GM12878 (cell line): ENCODE data around the gene DPP3. TPM values are rescaled to one million over a fixed set of nuclear protein-coding genes. Genes with fewer than 3 reads are reported as not detected.

Experiments used
- ATAC-seq: fragments of 200-7000 bp; cut with Tn5 transposase; 3 replicates; pipeline ENCODE4 v1.9.1; 2020; ENCODE audit warnings: mild to moderate bottlenecking, moderate library complexity
- BruUV-seq: library from RNA; stranded (reverse); fragments of 400-500 nt; replicated peaks from 2 replicates; lab custom pipeline; 2021; lab: Mats Ljungman, UMichigan
- CTCF ChIA-PET: fragments of 300-600 bp; sonication (Branson Sonifier 250); formaldehyde crosslinking; extraction: SDS; loops from one replicate; lab custom pipeline; 2021; ENCODE audit warnings: inconsistent platforms; lab: Yijun Ruan, JAX
- POLR2A ChIA-PET: fragments of 350-600 bp; formaldehyde crosslinking; extraction: SDS; loops from one replicate; lab custom pipeline; 2021; ENCODE audit warnings: inconsistent platforms; lab: Charles Lee
- RAD21 ChIA-PET: fragments of 300-600 bp; sonication (Branson Sonifier 250); formaldehyde crosslinking; loops from one replicate; lab custom pipeline; 2023; ENCODE audit warnings: antibody characterized with exemption; ENCODE audit not compliant: unreplicated experiment; lab: Charles Lee
- SMC1A ChIA-PET: fragments of 300-600 bp; sonication (Branson Sonifier 250); formaldehyde crosslinking; loops from one replicate; lab custom pipeline; 2023; ENCODE audit not compliant: unreplicated experiment, uncharacterized antibody; lab: Charles Lee
- DNase-seq: peaks from one replicate; pipeline ENCODE4 v3.0.0-alpha.2; 2011; ENCODE audit warnings: low read depth, low spot score
- FAIRE-seq: peaks from 3 replicates; lab custom pipeline; 2011; peaks lifted over from hg19 to GRCh38; lab: Jason Lieb, UNC
- H2AFZ ChIP-seq: 2 replicates; pipeline ENCODE4 v1.6.0; 2011; ENCODE audit warnings: low read depth, low read length, control low read depth; ENCODE audit not compliant: control insufficient read depth
- H3K27ac ChIP-seq: 2 replicates; pipeline ENCODE4 v1.5.1; 2011; ENCODE audit warnings: control low read depth; ENCODE audit not compliant: control insufficient read depth, insufficient read depth
- H3K27me3 ChIP-seq, 2 experiments: replicated peaks in 1 of 2; 2 replicates each; pipeline versions ENCODE4 v1.6.0 to v1.6.1; 2011; ENCODE audit warnings: low read length in 1 of 2; ENCODE audit not compliant: control insufficient read depth in 2 of 2, insufficient read depth in 2 of 2
- H3K36me3 ChIP-seq, 2 experiments: 2 replicates each; pipeline ENCODE4 v1.5.1; 2011; ENCODE audit warnings: low read length in 1 of 2; ENCODE audit not compliant: control insufficient read depth in 2 of 2, insufficient read depth in 2 of 2
- H3K4me1 ChIP-seq: 2 replicates; pipeline ENCODE4 v1.6.1; 2011; ENCODE audit warnings: mild to moderate bottlenecking, low read length, moderate library complexity, mixed read lengths; ENCODE audit not compliant: control insufficient read depth, insufficient read depth
- H3K4me2 ChIP-seq: 2 replicates; pipeline ENCODE4 v1.6.0; 2011; ENCODE audit warnings: control low read depth; ENCODE audit not compliant: control insufficient read depth, insufficient read depth
- H3K4me3 ChIP-seq: fragments of 200-600 bp; sonication (generic); 2 replicates; pipeline ENCODE4 v1.5.1; 2016
- H3K79me2 ChIP-seq: 2 replicates; pipeline ENCODE4 v1.6.0; 2011; ENCODE audit warnings: low read length; ENCODE audit not compliant: control insufficient read depth, insufficient read depth
- H3K9ac ChIP-seq: 2 replicates; pipeline ENCODE4 v1.8.0; 2011; ENCODE audit warnings: low read length, control low read depth, mixed read lengths; ENCODE audit not compliant: control insufficient read depth, insufficient read depth
- H3K9me3 ChIP-seq: replicated peaks from 3 replicates; pipeline ENCODE4 v1.5.1; 2011; ENCODE audit warnings: mild to moderate bottlenecking, low read length; ENCODE audit not compliant: control insufficient read depth, insufficient read depth
- H4K20me1 ChIP-seq: 2 replicates; pipeline ENCODE4 v1.6.0; 2011; ENCODE audit not compliant: control insufficient read depth, insufficient read depth
- ATF2 ChIP-seq: IDR thresholded peaks from 2 replicates; pipeline ENCODE4 v1.6.1; 2012; ENCODE audit warnings: low read length, inconsistent platforms
- CHD4 ChIP-seq: fragments of 200-600 bp; sonication (generic); IDR thresholded peaks from 2 replicates; pipeline ENCODE4 v1.6.1; 2016; ENCODE audit warnings: mild to moderate bottlenecking
- CREB1 ChIP-seq: IDR thresholded peaks from 2 replicates; pipeline ENCODE4 v1.6.1; 2012; ENCODE audit warnings: low read depth, mild to moderate bottlenecking, inconsistent platforms
- CREM ChIP-seq: IDR thresholded peaks from 2 replicates; pipeline ENCODE4 v1.6.1; 2014; ENCODE audit warnings: antibody characterized with exemption, low read depth
- EP300 ChIP-seq, 2 experiments: fragments of 150-350 bp in 1 of 2; IDR thresholded peaks; 2 replicates each; pipeline ENCODE4 v1.6.1; 2011 to 2012; ENCODE audit warnings: low read depth in 2 of 2, low read length in 2 of 2, borderline replicate concordance in 1 of 2, improper control_type of control experiment in 1 of 2, inconsistent platforms in 1 of 2; ENCODE audit not compliant: control insufficient read depth in 1 of 2
- GATAD2B ChIP-seq: fragments of 450-650 bp; conservative IDR thresholded peaks from 2 replicates; pipeline ENCODE4 v1.6.1; 2017; ENCODE audit warnings: low read depth, mild to moderate bottlenecking, moderate library complexity
- MYB ChIP-seq: fragments of 150-350 bp; IDR thresholded peaks from 2 replicates; pipeline ENCODE4 v1.6.1; 2014; ENCODE audit warnings: mild to moderate bottlenecking, low read depth, low read length, borderline replicate concordance
- NBN ChIP-seq: fragments of 450-650 bp; IDR thresholded peaks from 2 replicates; pipeline ENCODE4 v1.6.1; 2016
- POLR2AphosphoS2 ChIP-seq: IDR thresholded peaks from 2 replicates; pipeline ENCODE4 v1.6.1; 2011; ENCODE audit warnings: low read depth, mild to moderate bottlenecking, low read length, improper control_type of control experiment, moderate library complexity
- POU2F2 ChIP-seq: IDR thresholded peaks from 3 replicates; pipeline ENCODE4 v1.6.1; 2011; ENCODE audit warnings: low read depth, mild to moderate bottlenecking, low read length, borderline replicate concordance
- RELB ChIP-seq: fragments of 450-650 bp; IDR thresholded peaks from 2 replicates; pipeline ENCODE4 v1.6.1; 2017; ENCODE audit warnings: low read depth, mild to moderate bottlenecking, moderate library complexity
- SPI1 ChIP-seq: IDR thresholded peaks from 2 replicates; pipeline ENCODE4 v1.6.1; 2011; ENCODE audit warnings: low read depth, mild to moderate bottlenecking, low read length, moderate library complexity, borderline replicate concordance; ENCODE audit not compliant: insufficient read depth
- TCF7 ChIP-seq: IDR thresholded peaks from 2 replicates; pipeline ENCODE4 v1.6.1; 2014; ENCODE audit warnings: antibody characterized with exemption, borderline replicate concordance
- USF2 ChIP-seq: IDR thresholded peaks from 2 replicates; pipeline ENCODE4 v1.6.1; 2011; ENCODE audit warnings: low read depth, low read length, improper control_type of control experiment, borderline replicate concordance
- ZNF384 ChIP-seq: IDR thresholded peaks from 2 replicates; pipeline ENCODE4 v1.6.1; 2012; ENCODE audit warnings: low read depth, mild to moderate bottlenecking, low read length, improper control_type of control experiment, borderline replicate concordance
- WGBS: methylation state at CpG from one replicate; pipeline ENCODE4 v1.1.6; 2016; ENCODE audit warnings: low lambda C conversion rate; ENCODE audit not compliant: insufficient replicate concordance, insufficient coverage; ENCODE audit errors: missing lambda C conversion rate; 5-methylcytosine and 5-hydroxymethylcytosine counted together
- in situ Hi-C: fragments of 300-500 bp; cut with MboI; formaldehyde crosslinking; loops from 9 replicates; pipeline ENCODE4 v1.14.3; 2018; ENCODE audit warnings: mixed read lengths
- intact Hi-C: fragments of 100-400 bp; cut with micrococcal nuclease; formaldehyde crosslinking; loops from one replicate; pipeline ENCODE4 v1.14.2; 2022; ENCODE audit not compliant: unreplicated experiment
- polyA plus RNA-seq, 11 experiments: library from polyadenylated mRNA; depleted of rRNA in 4 of 11; unstranded in 6 of 11; stranded (reverse) in 5 of 11; fragments of >200 nt; fragmentation: Nextera tagmentation in 4 of 11; fragmentation: Illumina TruSeq in 1 of 11; extraction: Ambion mirVana in 4 of 11; extraction: Trizol in 1 of 11; gene quantifications; 1 replicate in 1 of 11; 2 replicates in 10 of 11; pipeline versions ENCODE4 v1.2.1 to v1.2.3, GENCODE V29; 2011 to 2016; ENCODE audit warnings: inconsistent platforms in 2 of 11, missing spikeins in 2 of 11, low read depth in 1 of 11
- total RNA-seq, 4 experiments: library from RNA; depleted of rRNA in 3 of 4; stranded (reverse); fragments of >200 nt in 3 of 4; fragmentation: Illumina TruSeq in 1 of 4; extraction: Trizol in 1 of 4; gene quantifications; 2 replicates each; pipeline versions ENCODE4 v1.2.1 to v1.2.3, GENCODE V29; 2013 to 2021
- TF ChIP-seq, protein P1 (sequence below): IDR thresholded peaks from 2 replicates; pipeline ENCODE4 v1.6.1; 2011; ENCODE audit warnings: borderline replicate concordance, low read depth, mild to moderate bottlenecking, moderate library complexity, low read length; ENCODE audit not compliant: insufficient read depth, poor library complexity, severe bottlenecking
- TF ChIP-seq, protein P2 (sequence below): IDR thresholded peaks from 2 replicates; pipeline ENCODE4 v1.6.1; 2011; ENCODE audit warnings: low read depth, mild to moderate bottlenecking, low read length, moderate library complexity, borderline replicate concordance; ENCODE audit errors: extremely low read depth

The DPP3 gene
- total and polyA plus RNA-seq, 10 of the 15 experiments (the other 5 are each of a cell fraction or from before 2014, with no cell fraction given): 6.0 to 117 (median 78.1) TPM

- TF ChIP-seq USF2 (no peak), SPI1 (no peak), POU2F2 (no peak), GATAD2B (no peak)
- TF ChIP-seq, protein P1, sequence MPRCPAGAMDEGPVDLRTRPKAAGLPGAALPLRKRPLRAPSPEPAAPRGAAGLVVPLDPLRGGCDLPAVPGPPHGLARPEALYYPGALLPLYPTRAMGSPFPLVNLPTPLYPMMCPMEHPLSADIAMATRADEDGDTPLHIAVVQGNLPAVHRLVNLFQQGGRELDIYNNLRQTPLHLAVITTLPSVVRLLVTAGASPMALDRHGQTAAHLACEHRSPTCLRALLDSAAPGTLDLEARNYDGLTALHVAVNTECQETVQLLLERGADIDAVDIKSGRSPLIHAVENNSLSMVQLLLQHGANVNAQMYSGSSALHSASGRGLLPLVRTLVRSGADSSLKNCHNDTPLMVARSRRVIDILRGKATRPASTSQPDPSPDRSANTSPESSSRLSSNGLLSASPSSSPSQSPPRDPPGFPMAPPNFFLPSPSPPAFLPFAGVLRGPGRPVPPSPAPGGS: no peak
Observed at GRCh38 chr11:66524304-66525040, 44.2 kb downstream of the DPP3 start (continued).

DNA sequence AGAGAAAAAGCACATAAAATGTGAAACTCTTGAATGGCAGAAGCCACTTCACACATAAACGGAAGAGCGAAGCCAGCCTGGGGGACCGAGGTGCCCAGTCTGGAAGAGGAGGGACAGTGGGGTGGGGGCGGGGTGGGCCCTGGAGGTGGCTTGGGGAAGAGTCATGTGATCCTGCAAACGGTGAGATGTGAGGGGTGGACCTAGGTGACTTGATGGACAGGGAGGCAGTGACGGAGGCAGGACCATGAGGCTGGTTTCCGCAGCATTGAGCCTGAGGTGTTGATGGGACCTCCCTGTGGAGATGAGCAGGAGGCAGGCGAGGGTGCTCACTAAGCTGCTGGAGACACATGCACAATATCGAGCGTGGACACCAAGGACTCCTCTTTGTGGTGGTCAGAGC lies 48.8 kb downstream of the DPP3 start:
- BruUV-seq: no TSS peak
- intact Hi-C loops: no loop called here
- TF ChIP-seq NBN: no peak
- TF ChIP-seq ZNF384: no peak
- TF ChIP-seq, protein P2, sequence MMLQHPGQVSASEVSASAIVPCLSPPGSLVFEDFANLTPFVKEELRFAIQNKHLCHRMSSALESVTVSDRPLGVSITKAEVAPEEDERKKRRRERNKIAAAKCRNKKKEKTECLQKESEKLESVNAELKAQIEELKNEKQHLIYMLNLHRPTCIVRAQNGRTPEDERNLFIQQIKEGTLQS: no peak
- TF ChIP-seq EP300 (IDR thresholded peaks at IDR 0.05; ENCODE audit: borderline replicate concordance in 1 of 2, control insufficient read depth in 1 of 2, low read depth in 2 of 2, low read length in 2 of 2): no peak
- TF ChIP-seq ATF2: no peak
- no peak for TF ChIP-seq RELB
- no peak for TF ChIP-seq CREM
- no peak for TF ChIP-seq CHD4
- TF ChIP-seq POLR2AphosphoS2: no peak
- no peak for TF ChIP-seq CREB1
- TF ChIP-seq TCF7: no peak
- TF ChIP-seq MYB: no peak

More for the DNA sequence above, 48.8 kb downstream of the DPP3 start:
- H3K4me2 ChIP-seq: no peak overlapping the region
- 73% methylated on average over 9 of the region's 10 CpGs for WGBS
- in situ Hi-C loops: no loop called here
- POLR2A ChIA-PET: no interaction called here
- no peak overlapping the region for H2AFZ ChIP-seq
- no peaks in the 10 kb centered on the region for H3K4me1 ChIP-seq
- CTCF ChIA-PET: no interaction called here
- SMC1A ChIA-PET: no interaction called here
- DNase-seq: no peak
- RAD21 ChIA-PET: no interaction called here
- H3K79me2 ChIP-seq: no peaks in the 10 kb centered on the region
- H3K4me3 ChIP-seq: no peak overlapping the region
- H4K20me1 ChIP-seq: no peaks in the 10 kb centered on the region
- no peaks in the 10 kb centered on the region for H3K9me3 ChIP-seq
- no peak for FAIRE-seq
- no peak overlapping the region for H3K27ac ChIP-seq
- no peaks in the 10 kb centered on the region for H3K36me3 ChIP-seq
- ATAC-seq: no peak
- H3K9ac ChIP-seq: no peak overlapping the region
- no peaks in the 10 kb centered on the region for H3K27me3 ChIP-seq
